Right ventricle myocardium superior (tissue), 1 donor: ENCODE measurements around the gene SLC22A2. TPM values are rescaled to one million over a fixed set of nuclear protein-coding genes. Genes with fewer than 3 reads are reported as not detected.
"Not testable (repeated sequence)": the region's sequence is repeated elsewhere in the genome, so short reads cannot be mapped to it uniquely, and the experiment has no call there.

Experiments
- ATAC-seq: fragments of 200-7000 bp; cut with Tn5 transposase; one replicate; pipeline ENCODE4 v1.9.1; 2020; ENCODE audit warnings: mild to moderate bottlenecking; ENCODE audit not compliant: poor library complexity
- DNase-seq: peaks from one replicate; pipeline ENCODE4 v3.0.0-alpha.2; 2020
- intact Hi-C: fragments of 100-400 bp; cut with DNase I; formaldehyde crosslinking; loops from one replicate; pipeline ENCODE4 v1.11.2; 2022
- long read RNA-seq: library from polyadenylated mRNA; unstranded; transcript quantifications from one replicate; pipeline ENCODE4 v2.0.0, GENCODE V29; 2021
- total RNA-seq: library from RNA; stranded (reverse); fragmentation: NEBNext Ultra II Directional; extraction: Animal tissue kit (Norgen Biotek cat#: 25700); gene quantifications from one replicate; pipeline ENCODE4 v1.2.1, GENCODE V29; 2021
- donor health status: DM: no; HTN: yes; CAD: no; lungs with severe emphysema.

The SLC22A2 gene
- not detected for total RNA-seq
- long read RNA-seq, result 0 reads

DNA sequence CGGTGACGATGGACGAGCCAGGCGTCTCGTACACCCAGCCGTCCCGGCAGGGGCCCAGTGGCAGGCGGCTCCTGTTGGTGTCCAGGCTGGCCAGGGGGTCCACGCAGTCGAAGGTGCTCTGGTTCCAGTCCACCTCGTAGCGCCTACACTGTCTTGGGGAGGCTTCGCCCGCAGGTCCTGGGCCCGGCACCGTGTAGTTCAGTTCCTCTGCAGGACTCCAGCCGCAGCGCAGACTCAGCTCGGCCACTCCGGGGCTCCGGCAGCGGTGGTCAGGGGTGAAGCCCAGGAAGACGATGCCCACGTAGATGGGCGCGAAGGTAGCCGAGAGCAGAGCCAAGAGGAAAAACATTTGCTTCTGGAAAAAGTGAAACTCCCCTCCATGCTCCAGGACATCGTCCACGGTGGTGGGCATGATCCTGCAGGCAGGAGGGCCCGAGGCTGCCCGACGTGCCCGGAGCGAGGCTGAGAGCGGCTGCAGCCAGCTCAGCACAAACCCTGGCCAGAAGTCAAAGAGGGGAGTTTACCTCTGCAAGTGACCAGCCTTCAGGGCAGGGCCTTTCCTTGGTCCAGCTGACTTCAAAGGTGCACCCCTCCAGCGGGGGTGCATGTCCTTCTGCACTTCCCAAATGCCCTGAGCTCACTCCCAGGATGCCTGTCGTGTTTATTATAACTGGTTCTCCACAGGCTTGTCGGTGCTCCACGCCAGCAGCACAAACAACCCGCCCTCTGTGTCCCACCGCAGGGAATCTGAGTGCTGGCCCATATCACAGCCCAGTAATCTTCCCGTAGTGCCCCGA lies at the start of gene SLC22A2:
Gene SLC22A2, minus strand, starts transcription at position 476 of the 797 bp plus-strand sequence. Its CDS starts 64 bp downstream, at position 412.
- ATAC-seq (no peak), DNase-seq (no peak)
- intact Hi-C loops, result no loop called here

DNA sequence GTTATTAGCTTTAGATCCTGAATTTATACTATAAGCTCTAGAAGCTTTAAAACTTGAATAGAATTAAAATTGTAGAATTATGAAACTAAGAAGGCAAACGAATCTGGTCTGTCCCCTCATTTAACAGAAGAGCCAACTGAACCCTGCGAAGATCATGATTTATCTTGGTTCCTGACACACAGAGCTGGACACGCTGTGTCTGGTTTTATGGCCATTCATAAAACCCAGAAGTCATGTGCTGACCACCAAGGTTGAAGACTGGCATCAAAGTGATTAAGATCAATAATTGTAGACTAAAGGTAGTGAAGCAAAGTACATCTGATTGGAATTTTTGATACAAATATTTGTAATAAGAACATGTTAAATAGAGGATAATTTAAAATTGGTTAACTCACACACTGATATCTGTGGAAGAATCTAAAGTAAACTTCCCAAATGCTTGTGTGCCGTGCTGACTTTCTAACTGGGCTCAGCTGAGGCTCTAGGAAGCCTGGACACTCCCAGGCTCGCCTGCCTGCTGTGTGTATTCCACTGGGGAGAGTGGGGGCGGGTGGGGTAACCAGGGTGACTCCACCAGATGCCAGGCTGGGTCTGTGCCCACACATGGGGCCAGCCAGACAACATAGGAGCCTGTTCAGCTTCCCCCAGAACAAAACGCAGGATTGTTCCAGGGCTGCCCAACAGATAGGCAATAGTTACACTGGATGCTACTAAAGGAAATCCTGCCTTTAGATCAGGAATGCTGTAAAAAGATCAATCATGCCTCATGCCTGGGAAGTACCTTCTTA lies 47.5 kb upstream of the SLC22A2 start:
- no peak for ATAC-seq
- DNase-seq, result no peak
- intact Hi-C loops, result no loop called here

DNA sequence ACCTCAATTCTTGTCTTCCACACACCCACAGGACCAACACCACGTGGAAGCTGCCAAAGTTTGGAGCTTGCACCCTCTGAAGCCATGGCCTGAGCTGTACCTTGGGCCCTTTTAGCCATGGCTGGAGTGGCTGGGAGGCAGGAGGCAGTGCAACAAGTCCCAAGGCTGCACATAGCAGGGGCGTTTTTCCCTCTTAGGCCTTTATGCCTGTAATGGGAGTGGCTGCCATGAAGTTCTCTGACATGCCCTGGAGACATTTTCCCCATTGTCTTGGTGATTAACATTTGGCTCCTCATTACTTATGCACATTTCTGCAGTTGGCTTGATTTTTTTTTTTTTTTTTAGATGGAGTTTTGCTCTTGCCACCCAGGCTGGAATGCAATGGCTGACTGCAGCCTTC lies 45.2 kb upstream of the SLC22A2 start:
- no peak for DNase-seq
- intact Hi-C loops, result no loop called here
- no peak for ATAC-seq

DNA sequence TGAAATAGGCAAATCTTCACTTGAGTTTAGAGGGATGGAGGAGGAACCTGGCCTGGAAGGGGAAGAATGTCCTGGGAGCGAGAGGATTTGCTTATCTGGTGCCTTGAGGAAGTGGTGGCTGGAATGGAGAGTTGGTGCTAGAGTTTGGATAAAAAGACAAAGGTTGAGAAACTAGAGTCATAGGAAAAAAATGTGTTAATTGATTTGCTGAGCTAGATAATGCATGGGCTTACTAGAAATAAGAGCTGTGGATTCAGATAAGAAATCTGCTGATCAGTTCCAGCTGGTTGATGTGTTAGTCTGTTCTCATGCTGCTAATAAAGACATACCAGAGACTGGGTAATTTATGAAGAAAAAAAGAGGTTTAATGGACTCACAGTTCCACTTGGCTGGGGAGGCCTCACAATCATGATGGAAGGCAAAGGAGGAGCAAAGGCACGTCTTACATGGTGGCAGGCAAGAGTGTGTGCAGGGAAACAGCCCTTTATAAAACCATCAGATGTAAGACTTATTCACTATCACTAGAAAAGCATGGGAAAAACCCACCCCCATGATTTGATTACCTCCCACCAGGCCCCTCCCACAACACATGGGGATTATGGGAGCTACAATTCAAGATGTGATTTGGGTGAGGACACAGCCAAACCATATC lies 43.9 kb upstream of the SLC22A2 start:
- DNase-seq, intact Hi-C loops, ATAC-seq: not testable (repeated sequence)

DNA sequence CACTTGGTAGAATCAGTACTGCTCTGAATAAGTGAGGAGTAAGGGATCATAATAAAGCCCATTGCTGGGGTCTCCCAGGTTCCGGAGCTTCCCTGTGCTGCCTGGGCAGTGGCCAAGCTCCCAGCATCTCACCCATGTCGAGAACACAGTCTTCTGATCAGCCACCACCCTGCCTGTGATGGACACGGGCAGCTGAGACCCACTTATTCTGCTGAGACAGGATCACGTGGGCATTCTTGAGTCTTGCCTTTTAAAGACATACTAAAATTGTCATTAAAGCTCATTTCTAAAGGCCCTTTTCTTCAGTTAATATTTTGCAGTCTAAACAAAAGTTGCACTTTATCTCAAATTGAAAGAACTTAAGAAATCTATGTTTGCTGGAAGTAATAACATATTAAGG lies 42.7 kb upstream of the SLC22A2 start:
- intact Hi-C loops, result no loop called here
- DNase-seq (no peak), ATAC-seq (no peak)

DNA sequence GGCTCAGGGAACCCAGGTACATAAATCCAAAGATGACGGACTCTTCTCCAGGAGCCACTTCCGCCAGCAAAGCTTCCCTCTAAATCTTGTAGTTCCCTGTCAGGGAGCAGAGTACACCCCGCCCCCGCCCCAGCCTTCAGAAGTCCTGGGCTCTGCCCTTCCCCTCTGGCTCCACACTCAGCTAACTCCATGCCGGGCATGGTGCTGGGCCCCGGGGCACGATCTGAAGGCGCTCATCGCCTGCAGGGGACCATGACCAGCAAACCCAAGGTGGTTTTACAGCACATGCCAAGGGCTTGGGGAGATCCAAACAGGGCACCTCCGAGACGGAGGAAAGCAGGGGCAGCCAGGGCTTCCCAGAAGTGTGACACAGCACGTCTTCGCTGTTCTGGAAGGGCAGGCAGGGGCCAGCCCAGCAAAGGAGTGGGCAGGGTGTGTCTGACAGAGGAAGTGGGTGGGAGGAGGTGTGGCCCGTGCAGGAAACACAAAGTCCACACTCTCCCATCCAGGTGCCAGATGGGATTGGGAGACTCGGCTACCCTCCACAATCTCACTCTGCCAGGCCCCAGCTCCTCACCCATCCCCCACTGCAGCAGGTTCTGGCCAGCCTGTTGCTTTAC lies 41.6 kb upstream of the SLC22A2 start:
- ATAC-seq (peak; percentile 25), DNase-seq (no peak)
- intact Hi-C loops, result no loop called here

DNA sequence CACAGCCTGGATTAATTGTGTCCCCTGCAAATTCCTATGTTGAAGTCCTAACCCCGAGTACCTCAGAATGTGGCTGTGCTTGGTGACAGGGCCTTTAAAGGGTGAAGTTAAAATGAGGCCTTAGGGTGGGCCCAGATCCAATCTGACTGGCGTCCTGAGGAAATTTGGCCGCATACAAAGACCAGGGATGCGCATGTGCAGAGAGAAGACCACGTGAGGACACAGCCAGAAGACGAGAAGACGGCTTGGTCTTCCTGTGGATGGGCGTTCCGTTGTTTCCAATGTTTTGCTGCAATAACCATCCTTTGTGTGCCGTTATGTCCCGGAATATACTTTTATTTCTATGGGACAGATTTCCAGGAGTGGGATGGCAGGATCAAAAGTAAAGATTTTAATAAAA lies 40.9 kb upstream of the SLC22A2 start:
- ATAC-seq, result no peak
- intact Hi-C loops, result no loop called here

DNA sequence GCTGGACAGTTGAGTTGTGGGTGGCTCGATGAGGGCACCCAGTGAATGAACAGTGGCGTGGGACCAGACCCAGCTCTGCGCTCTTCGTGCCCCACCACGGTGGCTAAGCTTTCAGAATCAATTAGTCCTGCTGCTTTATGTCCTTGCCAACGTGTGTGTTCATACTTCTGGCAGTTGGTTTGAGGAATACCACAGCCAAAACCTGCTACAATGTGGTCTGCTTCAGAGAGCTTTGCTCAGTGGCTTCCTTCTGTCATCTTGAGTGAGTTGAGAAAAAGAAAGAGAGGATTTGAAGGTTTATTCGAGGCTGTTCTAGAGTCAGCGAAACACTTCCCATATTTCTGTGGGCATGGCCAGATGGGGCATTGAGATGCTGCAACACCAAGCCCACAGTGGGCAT lies 39.5 kb upstream of the SLC22A2 start:
- DNase-seq (no peak), ATAC-seq (no peak)
- intact Hi-C loops, result no loop called here

More for the DNA sequence above, 40.9 kb upstream of the SLC22A2 start:
- DNase-seq, result no peak

DNA sequence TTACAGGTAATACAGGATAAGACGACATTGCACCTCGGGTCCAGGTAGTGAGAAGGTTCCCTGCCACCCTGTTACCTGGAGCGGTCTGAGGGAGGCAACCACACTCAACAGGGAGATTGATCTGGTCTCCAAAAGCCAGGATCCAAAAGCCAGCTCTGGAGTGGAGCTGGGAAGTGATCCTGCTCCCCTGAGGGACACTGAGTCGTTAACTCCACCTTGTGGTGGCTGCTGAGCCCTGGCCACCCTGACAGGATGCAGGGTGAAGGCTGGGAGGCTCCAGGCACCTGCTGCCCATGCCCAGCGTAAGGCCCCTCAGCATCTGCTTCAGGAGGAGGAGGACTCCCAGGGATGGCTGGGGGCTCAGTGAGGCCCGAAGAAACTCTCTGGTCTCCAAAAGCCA lies 38.7 kb upstream of the SLC22A2 start:
- intact Hi-C loops, result no loop called here
- no peak for DNase-seq
- no peak for ATAC-seq

DNA sequence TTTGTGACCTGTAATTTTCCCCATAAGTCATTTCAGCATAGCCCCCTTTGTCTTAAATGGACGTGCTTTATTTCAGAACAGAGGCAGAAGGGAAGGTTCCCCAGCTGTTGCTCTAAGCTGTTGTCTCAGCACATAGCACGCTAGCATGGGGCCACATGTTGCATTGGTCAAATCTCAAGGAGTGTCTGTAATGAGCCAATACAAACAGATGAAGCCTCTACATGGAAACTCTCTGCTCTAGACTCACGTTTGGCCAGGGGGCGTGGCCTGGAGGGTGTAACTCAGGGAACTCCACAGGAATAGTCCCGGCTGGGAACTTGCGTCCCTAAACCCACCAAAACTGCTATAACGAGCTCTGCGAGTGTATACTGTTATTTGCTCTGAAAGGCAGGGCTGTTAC lies 35.2 kb upstream of the SLC22A2 start:
- intact Hi-C loops, result no loop called here
- no peak for ATAC-seq
- DNase-seq, result no peak

DNA sequence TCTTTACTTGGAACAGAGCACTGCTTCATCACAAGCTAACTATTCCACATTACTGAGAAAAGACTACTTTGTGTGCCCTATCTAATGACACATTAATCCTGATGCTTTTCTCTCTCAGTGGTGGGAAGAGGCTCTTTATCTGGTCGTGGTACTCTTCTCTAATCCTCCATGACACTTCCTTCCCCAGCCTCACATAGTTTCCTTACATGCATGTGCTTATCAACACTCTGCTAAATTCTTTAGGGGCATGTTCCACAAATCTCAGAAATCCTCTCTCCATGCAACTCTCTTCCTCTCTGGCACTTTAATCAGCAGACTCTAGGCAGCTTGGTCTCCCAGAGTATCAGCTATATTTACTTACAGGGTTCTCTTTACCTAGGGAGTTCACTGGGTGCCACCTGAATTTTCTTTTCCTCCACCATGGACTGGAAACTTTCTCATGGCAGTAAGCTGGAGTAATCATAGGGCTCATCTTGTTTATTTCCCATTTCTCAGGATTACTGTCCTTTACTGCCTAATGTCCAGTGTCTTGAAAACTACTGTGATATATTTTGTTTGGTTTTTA lies 27.0 kb upstream of the SLC22A2 start:
- DNase-seq (no peak), ATAC-seq (no peak)
- intact Hi-C loops, result no loop called here

DNA sequence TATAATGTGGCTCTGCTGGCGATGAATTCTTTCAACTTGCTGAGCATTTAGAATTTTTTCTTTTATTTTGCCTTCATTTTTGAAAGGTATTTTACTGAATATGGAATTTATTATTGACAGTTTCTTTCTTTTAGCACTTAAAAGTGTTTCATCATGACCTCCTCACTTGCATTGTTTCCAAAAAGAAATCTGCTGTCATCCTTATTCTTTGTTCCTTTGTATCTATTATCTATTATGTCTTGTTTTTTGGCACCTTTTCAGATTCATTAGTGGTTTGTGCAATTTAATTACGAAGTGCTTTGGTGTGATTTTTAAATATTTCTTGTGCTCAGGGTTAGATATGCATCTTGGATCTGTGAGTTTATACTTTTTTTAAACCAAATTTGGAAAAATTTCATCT lies 26.0 kb upstream of the SLC22A2 start:
- intact Hi-C loops, result no loop called here
- no peak for ATAC-seq

DNA sequence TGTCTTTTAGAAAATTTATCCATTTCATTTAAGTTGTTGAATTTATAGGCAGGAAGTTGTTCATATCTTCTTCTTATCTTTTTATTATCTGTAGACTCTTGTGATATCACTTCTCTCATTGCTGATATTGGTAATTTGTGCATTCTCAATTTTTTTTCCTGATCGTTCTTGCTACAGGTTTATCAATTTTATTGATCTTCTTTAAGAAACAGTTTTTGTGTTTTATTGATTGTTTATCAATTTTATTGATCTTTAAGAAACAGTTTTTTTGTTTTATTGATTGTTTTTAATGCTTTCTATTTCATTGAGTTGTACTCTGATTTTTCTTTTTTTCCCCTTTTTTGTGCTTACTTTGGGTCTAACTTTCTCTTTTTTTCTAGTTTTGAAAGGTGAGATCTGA lies 23.8 kb upstream of the SLC22A2 start:
- intact Hi-C loops, result no loop called here
- DNase-seq, result no peak
- no peak for ATAC-seq

More for the DNA sequence above, 26.0 kb upstream of the SLC22A2 start:
- no peak for DNase-seq

DNA sequence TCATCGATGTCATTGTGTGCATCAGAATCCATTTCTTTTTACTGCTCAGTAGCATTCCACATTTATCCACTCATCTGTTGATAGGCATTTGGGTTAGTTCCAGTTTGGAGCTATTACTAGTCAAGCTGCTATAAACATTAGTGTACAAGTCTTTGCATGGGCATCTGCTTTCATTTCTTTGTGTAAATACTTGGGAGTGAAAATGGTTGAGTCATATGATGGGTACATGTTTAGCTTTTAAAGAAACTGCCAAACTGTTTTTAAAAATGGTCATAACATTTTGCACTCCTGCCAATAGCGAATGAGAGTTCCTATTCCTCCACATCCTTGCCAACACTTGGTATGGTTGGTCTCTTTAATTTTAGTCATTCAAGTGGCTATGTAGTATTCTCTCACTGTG lies 21.2 kb upstream of the SLC22A2 start:
- no peak for DNase-seq
- ATAC-seq, result no peak
- intact Hi-C loops, result no loop called here

DNA sequence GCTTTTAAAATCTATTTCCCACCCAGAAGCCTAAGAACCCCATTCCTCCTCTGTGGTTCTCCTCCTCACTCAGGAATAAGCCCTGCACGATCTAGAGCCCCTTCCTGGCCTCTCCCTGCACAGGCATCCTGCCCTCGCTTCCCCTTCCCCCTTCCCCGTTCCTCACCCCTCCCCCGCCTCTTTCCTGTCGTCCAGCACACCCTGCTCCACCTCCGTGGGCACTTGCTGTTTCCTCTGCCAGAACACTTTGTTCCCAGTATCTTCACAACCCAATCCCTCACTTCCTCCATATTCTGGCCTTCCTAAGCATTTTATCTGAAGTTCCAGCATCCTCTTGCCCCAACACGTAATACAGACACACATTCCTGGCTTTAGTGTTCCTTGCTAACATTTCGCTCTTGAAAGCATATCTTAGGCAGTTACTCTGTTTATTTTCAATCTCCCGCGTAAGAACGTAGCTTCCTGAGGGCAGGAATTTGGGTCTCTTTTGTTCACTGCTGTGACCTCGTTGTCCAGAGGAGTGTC lies 20.2 kb upstream of the SLC22A2 start:
- intact Hi-C loops, result no loop called here
- DNase-seq (no peak), ATAC-seq (no peak)

DNA sequence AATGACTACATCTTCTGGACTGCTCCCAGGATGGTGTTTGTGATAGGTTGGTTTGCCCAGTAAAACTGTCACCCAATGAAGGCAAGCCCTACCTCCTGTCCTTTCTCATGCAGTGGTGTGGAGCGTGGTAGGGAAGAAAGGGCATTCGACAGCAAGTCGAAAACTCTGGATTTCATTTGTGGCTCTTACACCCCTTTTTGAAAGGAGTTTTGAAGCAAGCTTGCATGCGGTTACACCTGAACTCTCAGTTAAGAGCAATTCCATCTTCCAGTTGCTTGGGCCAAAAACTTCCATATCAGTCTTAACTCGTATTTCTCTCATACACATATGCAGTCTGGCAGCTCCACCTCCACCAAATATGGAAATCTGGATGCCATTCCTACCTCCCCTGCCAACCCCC lies 19.7 kb upstream of the SLC22A2 start:
- intact Hi-C loops, result no loop called here
- no peak for DNase-seq
- no peak for ATAC-seq

DNA sequence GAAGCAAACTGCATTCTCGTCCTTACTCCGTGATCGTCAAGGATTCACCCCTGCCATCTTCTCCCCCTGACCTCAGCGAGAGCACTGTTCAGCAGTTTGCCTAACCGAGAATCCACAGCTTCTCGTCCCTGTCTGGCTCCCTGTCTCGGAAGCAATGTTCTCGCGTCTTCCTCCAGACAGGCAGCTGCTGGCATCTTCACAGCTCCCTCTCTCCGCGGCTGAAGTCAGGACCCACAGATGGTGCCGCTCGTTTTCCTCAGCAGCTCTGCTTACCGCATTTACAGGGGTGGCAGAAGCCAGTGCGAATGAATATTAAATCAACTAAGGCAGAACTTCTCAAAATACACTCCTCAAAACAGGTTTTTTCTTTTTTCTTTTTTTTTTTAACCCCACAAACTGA lies 18.9 kb upstream of the SLC22A2 start:
- ATAC-seq (no peak), DNase-seq (no peak)
- intact Hi-C loops, result no loop called here

DNA sequence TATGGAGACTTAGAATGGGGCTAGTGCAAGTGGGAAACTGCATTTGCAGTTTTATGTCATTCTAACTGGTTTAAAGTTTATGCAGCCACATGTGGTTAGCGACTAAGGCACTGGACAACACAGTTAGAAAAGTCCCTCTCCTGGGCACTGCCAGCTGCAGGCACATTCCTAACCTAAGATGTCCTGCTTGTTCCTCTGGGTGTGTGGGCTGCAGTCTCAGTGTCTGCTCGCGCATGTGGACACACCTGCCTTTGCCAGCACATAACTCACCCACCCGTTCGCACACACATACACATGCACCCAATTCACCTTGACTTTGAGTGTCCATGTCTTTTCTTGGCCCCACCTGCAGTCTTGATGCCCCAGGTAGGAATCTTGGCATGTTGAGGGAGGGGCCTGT lies 18.5 kb upstream of the SLC22A2 start:
- DNase-seq (no peak), ATAC-seq (no peak)
- intact Hi-C loops, result no loop called here

DNA sequence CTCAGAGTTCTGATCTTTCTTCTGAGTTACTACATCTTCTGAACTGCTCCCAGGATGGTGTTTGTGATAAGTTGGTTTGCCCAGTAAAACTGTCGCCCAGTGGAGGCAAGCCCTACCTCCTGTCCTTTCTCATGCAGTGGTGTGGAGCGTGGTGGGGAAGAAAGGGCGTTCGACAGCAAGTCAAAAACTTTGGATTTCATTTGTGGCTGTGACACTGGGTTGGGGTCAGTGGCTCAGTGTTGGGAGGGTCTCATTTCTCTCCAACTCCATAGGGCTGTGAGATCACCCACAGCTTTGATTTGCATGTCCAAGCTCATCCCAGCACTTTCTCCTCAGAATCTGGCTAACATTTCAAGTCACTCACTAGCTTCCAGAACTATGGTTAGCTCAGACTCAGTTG lies 17.5 kb upstream of the SLC22A2 start:
- no peak for DNase-seq
- intact Hi-C loops, result no loop called here
- no peak for ATAC-seq
